ENCODE data around the gene SLC4A4.

Gene SLC4A4

GRCh38 chr4:71300964-71301363 lies 37.9 kb upstream of the SLC4A4 start:
- TF ChIP-seq, protein P1, sequence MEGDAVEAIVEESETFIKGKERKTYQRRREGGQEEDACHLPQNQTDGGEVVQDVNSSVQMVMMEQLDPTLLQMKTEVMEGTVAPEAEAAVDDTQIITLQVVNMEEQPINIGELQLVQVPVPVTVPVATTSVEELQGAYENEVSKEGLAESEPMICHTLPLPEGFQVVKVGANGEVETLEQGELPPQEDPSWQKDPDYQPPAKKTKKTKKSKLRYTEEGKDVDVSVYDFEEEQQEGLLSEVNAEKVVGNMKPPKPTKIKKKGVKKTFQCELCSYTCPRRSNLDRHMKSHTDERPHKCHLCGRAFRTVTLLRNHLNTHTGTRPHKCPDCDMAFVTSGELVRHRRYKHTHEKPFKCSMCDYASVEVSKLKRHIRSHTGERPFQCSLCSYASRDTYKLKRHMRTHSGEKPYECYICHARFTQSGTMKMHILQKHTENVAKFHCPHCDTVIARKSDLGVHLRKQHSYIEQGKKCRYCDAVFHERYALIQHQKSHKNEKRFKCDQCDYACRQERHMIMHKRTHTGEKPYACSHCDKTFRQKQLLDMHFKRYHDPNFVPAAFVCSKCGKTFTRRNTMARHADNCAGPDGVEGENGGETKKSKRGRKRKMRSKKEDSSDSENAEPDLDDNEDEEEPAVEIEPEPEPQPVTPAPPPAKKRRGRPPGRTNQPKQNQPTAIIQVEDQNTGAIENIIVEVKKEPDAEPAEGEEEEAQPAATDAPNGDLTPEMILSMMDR (IDR thresholded peaks at IDR 0.05) = no peak

GRCh38 chr4:71303287-71303686 lies 35.5 kb upstream of the SLC4A4 start:
- TF ChIP-seq, protein P1 (IDR thresholded peaks at IDR 0.05) = no peak

DNA sequence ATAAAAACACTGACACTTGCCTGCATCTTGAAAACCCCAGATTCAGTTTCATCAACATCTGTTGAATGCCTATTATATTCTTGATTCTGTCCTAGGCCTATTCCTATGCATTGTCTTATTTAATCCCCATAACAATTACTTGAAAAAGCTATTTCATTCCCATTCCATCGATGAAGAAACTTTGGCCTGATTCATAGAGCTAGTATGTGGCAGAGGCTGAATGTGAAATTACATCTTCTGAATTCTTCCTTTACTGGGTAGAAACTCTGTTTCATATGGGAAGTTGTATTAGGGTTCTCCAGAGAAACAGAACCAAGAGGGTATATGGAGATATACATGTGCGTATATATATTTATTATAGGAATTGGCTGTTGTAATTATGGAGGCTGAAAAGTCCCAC lies 35.0 kb upstream of the SLC4A4 start:
- TF ChIP-seq, protein P1 (IDR thresholded peaks at IDR 0.05) = no peak

DNA sequence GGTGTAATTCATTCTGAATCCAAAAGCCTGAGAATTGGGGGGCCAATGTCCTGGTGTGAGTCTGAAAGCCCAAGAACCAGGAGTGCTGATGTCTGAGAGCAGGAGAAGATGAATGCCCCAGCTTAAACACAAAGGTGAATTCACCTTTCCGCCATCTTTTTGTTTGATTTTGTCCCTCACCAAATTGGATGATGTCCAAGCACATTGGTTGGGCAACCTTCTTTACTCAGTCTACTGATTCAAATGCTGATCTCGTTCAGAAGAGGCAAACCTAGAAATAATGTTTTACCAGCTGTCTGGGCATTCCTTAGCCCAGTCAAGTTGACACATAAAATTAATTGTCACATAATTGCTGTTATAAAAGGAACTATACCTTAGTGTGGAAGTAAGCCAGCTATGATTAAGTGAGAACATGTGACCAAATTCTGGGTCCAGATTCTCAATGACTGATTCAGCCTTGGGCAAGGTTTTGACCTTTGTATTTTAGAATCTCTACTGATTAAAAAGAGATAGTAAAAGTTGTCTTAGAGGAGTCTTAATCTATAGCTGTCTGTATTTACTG lies 34.5 kb upstream of the SLC4A4 start:
- TF ChIP-seq, protein P1 (IDR thresholded peaks at IDR 0.05) = no peak

DNA sequence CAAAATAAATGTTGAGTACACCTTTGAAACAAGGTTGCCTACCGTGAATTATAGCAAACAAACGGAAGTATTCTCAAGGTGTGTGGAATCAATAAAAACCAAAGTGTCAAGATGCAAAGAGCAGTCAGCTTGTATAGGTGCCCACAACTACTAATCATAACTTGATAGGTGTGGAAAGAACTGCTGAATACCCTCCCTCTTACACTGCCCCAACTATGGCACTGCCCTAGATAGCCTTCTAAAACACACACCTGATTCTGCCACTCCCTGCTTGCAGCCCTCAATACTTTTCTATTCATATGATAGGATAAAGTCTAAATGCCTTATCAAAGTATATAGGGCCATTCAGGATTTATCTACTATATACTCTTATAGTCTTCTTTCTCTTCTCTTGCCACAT lies 31.1 kb upstream of the SLC4A4 start:
- TF ChIP-seq, protein P1 (IDR thresholded peaks at IDR 0.05) = no peak

DNA sequence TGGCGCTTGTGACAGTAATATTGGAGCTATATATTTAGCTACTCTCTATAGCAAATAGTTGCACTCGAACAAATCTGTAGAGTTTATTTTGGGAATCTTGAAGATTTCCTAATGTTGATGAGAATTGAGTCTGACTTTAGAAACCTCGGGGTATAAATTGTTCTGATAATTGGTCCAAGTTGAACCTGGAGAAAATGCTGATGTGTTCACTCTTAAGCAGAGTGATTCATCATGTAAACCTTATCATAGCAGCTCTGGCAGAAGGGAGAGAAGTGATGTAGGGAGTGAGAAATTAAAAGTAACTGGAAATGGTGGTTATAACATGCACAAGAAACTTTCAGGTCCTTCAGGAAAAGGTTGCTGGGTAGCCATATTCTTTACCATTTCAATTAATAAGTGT lies 16.4 kb upstream of the SLC4A4 start:
- TF ChIP-seq, protein P1 (IDR thresholded peaks at IDR 0.05) = no peak

DNA sequence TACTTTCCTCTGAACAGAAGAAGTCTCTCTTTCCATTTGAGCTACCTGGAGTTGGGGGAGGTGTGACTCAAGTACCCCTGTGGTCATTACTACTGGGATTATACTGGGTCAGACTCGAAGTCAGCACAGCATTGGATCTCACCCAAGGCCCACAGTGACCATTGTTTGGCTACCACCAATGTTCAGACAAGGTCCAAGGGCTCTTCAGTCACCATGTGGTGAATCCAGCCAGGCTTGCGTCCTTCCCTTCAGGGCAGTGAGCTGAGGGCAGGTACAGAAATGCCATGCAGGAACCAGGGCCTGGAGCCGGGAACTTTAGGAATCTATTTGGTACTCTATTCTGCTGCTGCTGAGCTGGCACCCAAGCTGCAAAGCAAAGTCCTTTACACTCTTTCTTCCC lies 5.5 kb upstream of the SLC4A4 start:
- TF ChIP-seq, protein P1 (IDR thresholded peaks at IDR 0.05) = no peak

- TF ChIP-seq, protein P1 (IDR thresholded peaks at IDR 0.05) = no peak
Measured at GRCh38 chr4:71333960-71334359, 4.9 kb upstream of the SLC4A4 start.

Data from LNCAP (cell line).